ENCODE data around the gene HOXD13. TPM values are rescaled to one million over a fixed set of nuclear protein-coding genes. Genes with fewer than 3 reads are reported as not detected.

HOXD13 gene
- total and polyA plus RNA-seq, 11 donors: not detected

- TF ChIP-seq POLR2A (IDR thresholded peaks at IDR 0.05) (no peak), CTCF (IDR thresholded peaks at IDR 0.05) (no peak)
- peak overlapping the region in 2 of 12 donors; percentile 4 to 5 for H3K4me3 ChIP-seq
Measured at GRCh38 chr2:176103742-176104315, 11.3 kb downstream of the HOXD13 start.

GRCh38 chr2:176104316-176105077 is 12.0 kb downstream of the HOXD13 start:
- TF ChIP-seq POLR2A (IDR thresholded peaks at IDR 0.05): no peak
- TF ChIP-seq CTCF (IDR thresholded peaks at IDR 0.05): no peak
- H3K9me3 ChIP-seq: no peaks in the 10 kb centered on the region
- no peaks in the 10 kb centered on the region for H3K36me3 ChIP-seq
- WGBS, 4 donors: 2 to 4% (median 2%) methylated on average over 50 to 56 of the region's 56 CpGs
- peaks cover 87 to 99% (median 96%) of the 10 kb centered on the region in 9 donors for H3K27me3 ChIP-seq
- peak overlapping the region in 1 of 12 donors; percentile 90 for H3K27ac ChIP-seq
- intact Hi-C loops (cut with DNase I): no loop called here
- H3K4me3 ChIP-seq: peak overlapping the region in 2 of 12 donors; percentile 4 to 11
- peaks cover 0 to 55% (median 10%) of the 10 kb centered on the region in 12 donors for H3K4me1 ChIP-seq
- ATAC-seq (no peak), DNase-seq (peak in 1 of 5 donors; percentile 15)

More at GRCh38 chr2:176103742-176104315, 11.3 kb downstream of the HOXD13 start:
- H3K36me3 ChIP-seq: no peaks in the 10 kb centered on the region
- peak overlapping the region in 1 of 12 donors; percentile 90 for H3K27ac ChIP-seq
- 3 to 7% (median 5%) methylated on average over 17 of the region's 17 CpGs for WGBS, 4 donors
- intact Hi-C loops (cut with DNase I): no loop called here
- H3K27me3 ChIP-seq: peaks cover 88 to 99% (median 96%) of the 10 kb centered on the region in 9 donors
- DNase-seq: peak in 1 of 5 donors; percentile 3
- H3K9me3 ChIP-seq: no peaks in the 10 kb centered on the region
- no peak for ATAC-seq
- H3K4me1 ChIP-seq: peaks cover 0 to 50% (median 9%) of the 10 kb centered on the region in 12 donors

- DNase-seq: peak in 1 of 5 donors; percentile 7
- H3K27me3 ChIP-seq: peaks cover 88 to 99% (median 96%) of the 10 kb centered on the region in 9 donors
- peak overlapping the region in 1 of 12 donors; percentile 90 for H3K27ac ChIP-seq
- no peak for ATAC-seq
- peaks cover 0 to 48% (median 10%) of the 10 kb centered on the region in 12 donors for H3K4me1 ChIP-seq
- no peaks in the 10 kb centered on the region for H3K36me3 ChIP-seq
- 4 to 7% (median 5%) methylated on average over 24 to 25 of the region's 25 CpGs for WGBS, 4 donors
- intact Hi-C loops (cut with DNase I): no loop called here
- peak overlapping the region in 1 of 12 donors; percentile 11 for H3K4me3 ChIP-seq
- TF ChIP-seq CTCF (IDR thresholded peaks at IDR 0.05): no peak
- no peaks in the 10 kb centered on the region for H3K9me3 ChIP-seq
Measured at GRCh38 chr2:176105078-176105729, 12.7 kb downstream of the HOXD13 start.
